Parathyroid adenoma (tissue), 2 donors: Measurements from ENCODE around the gene OTOP3.

Experiments used
- H2AFZ ChIP-seq: fragments of 300-600 bp; sonication (generic); one replicate; pipeline ENCODE4 v1.7.0; 2017; ENCODE audit warnings: antibody characterized with exemption, mild to moderate bottlenecking
- H3K27ac ChIP-seq: fragments of 300-600 bp; sonication (generic); one replicate; pipeline ENCODE4 v1.7.0; 2017
- H3K27me3 ChIP-seq: fragments of 300-600 bp; sonication (generic); one replicate; pipeline ENCODE4 v1.7.0; 2017; ENCODE audit warnings: low read length; ENCODE audit not compliant: control insufficient read depth, insufficient read depth
- H3K36me3 ChIP-seq: fragments of 300-600 bp; sonication (generic); one replicate; pipeline ENCODE4 v1.7.0; 2017; ENCODE audit warnings: low read length; ENCODE audit not compliant: control insufficient read depth, insufficient read depth
- H3K4me1 ChIP-seq: fragments of 300-600 bp; sonication (generic); one replicate; pipeline ENCODE4 v1.7.0; 2017; ENCODE audit warnings: control low read depth
- H3K4me2 ChIP-seq: fragments of 300-600 bp; sonication (generic); one replicate; pipeline ENCODE4 v1.7.0; 2017; ENCODE audit warnings: low read length
- H3K4me3 ChIP-seq: fragments of 300-600 bp; sonication (generic); one replicate; pipeline ENCODE4 v1.7.0; 2017; ENCODE audit warnings: low read depth, low read length
- H3K79me2 ChIP-seq: fragments of 300-600 bp; sonication (generic); one replicate; pipeline ENCODE4 v1.7.0; 2017; ENCODE audit warnings: control low read depth
- H3K9ac ChIP-seq: fragments of 300-600 bp; sonication (generic); one replicate; pipeline ENCODE4 v1.7.0; 2017; ENCODE audit warnings: mild to moderate bottlenecking
- H3K9me3 ChIP-seq: fragments of 300-600 bp; sonication (generic); one replicate; pipeline ENCODE4 v1.7.0; 2017; ENCODE audit warnings: low read length; ENCODE audit not compliant: control insufficient read depth
- CTCF ChIP-seq: fragments of 300-600 bp; sonication (generic); IDR thresholded peaks from one replicate; pipeline ENCODE4 v1.7.0; 2017; ENCODE audit warnings: antibody characterized with exemption, mild to moderate bottlenecking
- donor health status: primary hyperparathyroidism.

The OTOP3 gene

GRCh38 chr17:74921026-74921681 is 14.5 kb upstream of the OTOP3 start:
- no peak overlapping the region for H3K9ac ChIP-seq
- no peaks in the 10 kb centered on the region for H3K9me3 ChIP-seq
- no peaks in the 10 kb centered on the region for H3K4me1 ChIP-seq
- no peak overlapping the region for H2AFZ ChIP-seq
- no peak overlapping the region for H3K27ac ChIP-seq
- no peaks in the 10 kb centered on the region for H3K79me2 ChIP-seq
- no peak overlapping the region for H3K4me3 ChIP-seq
- no peak overlapping the region for H3K4me2 ChIP-seq
- no peaks in the 10 kb centered on the region for H3K36me3 ChIP-seq
- peaks cover 12% of the 10 kb centered on the region for H3K27me3 ChIP-seq
- no peak for TF ChIP-seq CTCF

- Histone ChIP-seq H2AFZ (no peak overlapping the region), H3K9me3 (no peaks in the 10 kb centered on the region), H3K27ac (no peak overlapping the region), H3K9ac (no peak overlapping the region), H3K27me3 (peaks cover 12% of the 10 kb centered on the region), H3K36me3 (no peaks in the 10 kb centered on the region), H3K79me2 (no peaks in the 10 kb centered on the region), H3K4me2 (no peak overlapping the region), H3K4me1 (no peaks in the 10 kb centered on the region), H3K4me3 (no peak overlapping the region)
- TF ChIP-seq CTCF = no peak
Measured at GRCh38 chr17:74921769-74922168, 13.9 kb upstream of the OTOP3 start.

- Histone ChIP-seq H3K9me3 (no peaks in the 10 kb centered on the region), H2AFZ (no peak overlapping the region), H3K4me1 (no peaks in the 10 kb centered on the region), H3K27me3 (peaks cover 12% of the 10 kb centered on the region), H3K27ac (no peak overlapping the region), H3K79me2 (no peaks in the 10 kb centered on the region), H3K4me2 (no peak overlapping the region), H3K4me3 (no peak overlapping the region), H3K36me3 (no peaks in the 10 kb centered on the region), H3K9ac (no peak overlapping the region)
- TF ChIP-seq CTCF = no peak
Measured at GRCh38 chr17:74922172-74922571, 13.5 kb upstream of the OTOP3 start.

- no peak within 1 kb of the TSS for H3K9ac ChIP-seq
- H2AFZ ChIP-seq = peak within 1 kb of the TSS; percentile 77
- peaks cover 12% of the 10 kb centered on the region for H3K27me3 ChIP-seq
- no peak for TF ChIP-seq CTCF
- H3K36me3 ChIP-seq = no peaks in the 10 kb centered on the region
- H3K27ac ChIP-seq = no peak within 1 kb of the TSS
- H3K9me3 ChIP-seq = no peaks in the 10 kb centered on the region
- no peak within 1 kb of the TSS for H3K4me3 ChIP-seq
- peak within 1 kb of the TSS; percentile 24 for H3K4me2 ChIP-seq
- H3K4me1 ChIP-seq = no peaks in the 10 kb centered on the region
- no peaks in the 10 kb centered on the region for H3K79me2 ChIP-seq
Measured at GRCh38 chr17:74922694-74923537, 12.8 kb upstream of the OTOP3 start, which contains the start of gene USH1G. USH1G (minus strand) TSS chr17:74923255; CDS start chr17:74923073, 182 bp downstream.
